ENCODE results near the gene GUCY2F.

The GUCY2F gene

DNA sequence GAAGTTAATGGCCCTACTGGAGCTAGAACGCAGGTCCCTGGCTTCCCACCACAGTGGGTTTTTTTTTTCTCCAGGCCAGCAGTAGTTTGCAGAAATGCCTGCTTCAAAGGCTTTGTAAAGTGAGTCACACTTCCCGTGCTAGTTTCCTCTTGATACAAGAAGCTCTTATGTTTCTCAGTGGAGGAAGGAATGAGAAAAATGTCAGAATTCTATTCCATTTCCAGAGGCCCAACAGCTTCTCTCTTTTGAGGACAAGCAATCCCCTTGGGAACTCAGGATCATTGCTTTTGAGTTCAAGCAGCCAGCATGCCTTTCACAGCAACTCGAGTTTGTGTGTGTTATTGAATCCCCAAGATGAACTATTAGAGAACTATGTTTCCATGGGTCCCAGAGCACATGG is 134.3 kb downstream of the GUCY2F start:
- no peak for DNase-seq (ENCODE audit: low spot score)
- TF ChIP-seq, protein P1, sequence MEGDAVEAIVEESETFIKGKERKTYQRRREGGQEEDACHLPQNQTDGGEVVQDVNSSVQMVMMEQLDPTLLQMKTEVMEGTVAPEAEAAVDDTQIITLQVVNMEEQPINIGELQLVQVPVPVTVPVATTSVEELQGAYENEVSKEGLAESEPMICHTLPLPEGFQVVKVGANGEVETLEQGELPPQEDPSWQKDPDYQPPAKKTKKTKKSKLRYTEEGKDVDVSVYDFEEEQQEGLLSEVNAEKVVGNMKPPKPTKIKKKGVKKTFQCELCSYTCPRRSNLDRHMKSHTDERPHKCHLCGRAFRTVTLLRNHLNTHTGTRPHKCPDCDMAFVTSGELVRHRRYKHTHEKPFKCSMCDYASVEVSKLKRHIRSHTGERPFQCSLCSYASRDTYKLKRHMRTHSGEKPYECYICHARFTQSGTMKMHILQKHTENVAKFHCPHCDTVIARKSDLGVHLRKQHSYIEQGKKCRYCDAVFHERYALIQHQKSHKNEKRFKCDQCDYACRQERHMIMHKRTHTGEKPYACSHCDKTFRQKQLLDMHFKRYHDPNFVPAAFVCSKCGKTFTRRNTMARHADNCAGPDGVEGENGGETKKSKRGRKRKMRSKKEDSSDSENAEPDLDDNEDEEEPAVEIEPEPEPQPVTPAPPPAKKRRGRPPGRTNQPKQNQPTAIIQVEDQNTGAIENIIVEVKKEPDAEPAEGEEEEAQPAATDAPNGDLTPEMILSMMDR (IDR thresholded peaks at IDR 0.05; ENCODE audit: borderline replicate concordance, control extremely low read depth, extremely low read depth, insufficient read depth, missing control alignments): no peak
- in situ Hi-C loops (cut with MboI; ENCODE audit: low sequenced_read_pairs, unreplicated experiment): no loop called here

DNA sequence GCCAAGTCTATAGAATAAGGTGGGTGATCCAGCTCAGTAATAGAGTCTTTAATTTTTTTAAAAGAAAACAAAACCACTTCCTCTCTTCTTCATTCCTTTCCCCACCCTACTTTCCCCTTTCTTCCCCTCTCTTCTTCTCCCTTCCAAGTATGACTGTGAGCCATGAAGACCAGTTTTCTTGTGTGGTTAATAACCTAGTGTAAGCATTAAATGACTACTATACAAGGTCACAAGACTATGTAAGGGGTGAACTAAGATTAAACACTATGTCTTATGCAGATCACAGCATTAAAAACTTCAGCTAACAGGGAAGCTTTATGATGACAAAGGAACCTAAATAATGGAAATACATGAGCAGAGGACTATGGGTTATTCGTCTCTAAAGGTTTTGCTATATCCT is 135.4 kb downstream of the GUCY2F start:
- in situ Hi-C loops (cut with MboI; ENCODE audit: low sequenced_read_pairs, unreplicated experiment): no loop called here
- no peak for DNase-seq (ENCODE audit: low spot score)
- TF ChIP-seq, protein P1 (IDR thresholded peaks at IDR 0.05; ENCODE audit: borderline replicate concordance, control extremely low read depth, extremely low read depth, insufficient read depth, missing control alignments): no peak

DNA sequence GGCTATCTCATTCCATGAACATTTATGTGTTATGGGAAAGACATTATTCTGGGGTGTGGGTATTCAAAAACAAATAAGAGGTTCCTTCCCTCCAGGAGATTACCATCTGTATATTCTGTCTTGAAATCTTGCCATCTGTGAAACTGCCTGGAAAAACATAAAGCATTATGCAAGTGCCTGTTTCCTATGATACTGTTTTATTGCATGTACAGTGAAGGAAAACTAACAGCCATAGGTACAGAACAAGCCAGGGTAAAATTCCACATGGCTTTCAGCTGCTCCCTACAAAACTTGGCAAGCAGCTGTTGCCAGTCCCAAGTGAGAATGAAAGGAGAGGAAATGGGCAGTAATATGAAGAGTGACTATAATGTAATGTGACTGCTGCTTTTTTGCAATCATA is 136.0 kb downstream of the GUCY2F start:
- DNase-seq (ENCODE audit: low spot score): no peak
- TF ChIP-seq, protein P1 (IDR thresholded peaks at IDR 0.05; ENCODE audit: borderline replicate concordance, control extremely low read depth, extremely low read depth, insufficient read depth, missing control alignments): no peak
- in situ Hi-C loops (cut with MboI; ENCODE audit: low sequenced_read_pairs, unreplicated experiment): no loop called here

DNA sequence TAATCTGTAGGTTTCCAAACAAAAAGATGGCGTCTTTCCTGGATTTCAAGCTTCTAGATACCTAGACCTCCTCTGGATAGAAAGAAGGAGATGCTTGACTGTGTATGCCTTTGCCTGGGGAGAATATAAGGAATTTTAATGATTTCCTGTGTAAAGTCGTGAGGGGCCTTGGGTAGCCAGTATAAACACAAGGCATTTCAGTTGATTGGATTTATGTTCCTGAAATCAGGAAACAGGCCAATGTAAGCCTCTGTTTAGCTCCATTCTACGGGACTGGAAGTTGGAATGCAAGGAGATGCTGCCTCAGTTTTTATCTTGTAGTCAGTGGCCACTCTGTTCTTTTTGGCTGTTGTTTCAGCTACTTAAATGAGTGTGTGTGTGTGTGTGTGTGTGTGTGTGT is 137.2 kb downstream of the GUCY2F start:
- in situ Hi-C loops (cut with MboI; ENCODE audit: low sequenced_read_pairs, unreplicated experiment): no loop called here
- TF ChIP-seq, protein P1 (IDR thresholded peaks at IDR 0.05; ENCODE audit: borderline replicate concordance, control extremely low read depth, extremely low read depth, insufficient read depth, missing control alignments): no peak
- no peak for DNase-seq (ENCODE audit: low spot score)

DNA sequence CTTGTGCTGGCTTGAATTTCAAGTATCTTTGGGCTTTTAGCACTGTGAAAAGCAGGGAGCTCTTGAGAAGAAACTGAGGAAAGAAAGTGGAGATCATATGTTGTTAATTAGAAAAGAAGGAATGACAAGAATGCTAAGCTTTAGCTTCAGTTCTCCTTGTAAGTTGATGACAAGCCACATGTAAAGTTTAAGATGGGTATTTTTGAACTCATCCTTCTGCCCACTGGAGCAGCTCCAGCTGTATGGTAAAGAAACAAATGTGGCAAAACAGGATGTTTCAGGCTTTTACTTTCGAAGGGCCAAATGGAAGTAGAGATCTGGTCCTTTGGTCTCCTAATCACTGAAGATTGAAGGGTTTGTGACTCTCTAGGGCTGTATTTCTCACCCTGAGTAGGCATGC is 137.8 kb downstream of the GUCY2F start:
- no peak for DNase-seq (ENCODE audit: low spot score)
- TF ChIP-seq, protein P1 (IDR thresholded peaks at IDR 0.05; ENCODE audit: borderline replicate concordance, control extremely low read depth, extremely low read depth, insufficient read depth, missing control alignments): no peak
- in situ Hi-C loops (cut with MboI; ENCODE audit: low sequenced_read_pairs, unreplicated experiment): no loop called here

DNA sequence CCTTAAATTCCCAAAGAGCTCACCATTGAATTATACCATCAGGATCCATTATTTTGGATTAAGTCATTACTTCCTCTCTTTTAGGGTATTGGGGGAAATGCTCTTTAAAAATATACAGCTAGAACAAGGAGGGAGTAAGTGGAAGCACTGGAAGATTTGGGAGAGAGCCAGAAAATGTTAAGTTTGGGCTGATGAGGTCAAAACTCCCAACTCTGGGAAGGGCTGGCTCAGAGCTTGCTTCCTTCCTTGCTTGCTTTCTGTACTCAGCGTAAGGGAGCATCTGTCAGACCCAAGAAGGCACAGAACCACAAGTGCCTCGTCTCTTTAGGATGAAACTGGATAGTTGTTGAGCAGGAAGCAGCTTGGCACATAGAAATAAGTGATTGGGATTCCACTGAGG is 138.2 kb downstream of the GUCY2F start:
- TF ChIP-seq, protein P1 (IDR thresholded peaks at IDR 0.05; ENCODE audit: borderline replicate concordance, control extremely low read depth, extremely low read depth, insufficient read depth, missing control alignments): no peak
- in situ Hi-C loops (cut with MboI; ENCODE audit: low sequenced_read_pairs, unreplicated experiment): no loop called here

DNA sequence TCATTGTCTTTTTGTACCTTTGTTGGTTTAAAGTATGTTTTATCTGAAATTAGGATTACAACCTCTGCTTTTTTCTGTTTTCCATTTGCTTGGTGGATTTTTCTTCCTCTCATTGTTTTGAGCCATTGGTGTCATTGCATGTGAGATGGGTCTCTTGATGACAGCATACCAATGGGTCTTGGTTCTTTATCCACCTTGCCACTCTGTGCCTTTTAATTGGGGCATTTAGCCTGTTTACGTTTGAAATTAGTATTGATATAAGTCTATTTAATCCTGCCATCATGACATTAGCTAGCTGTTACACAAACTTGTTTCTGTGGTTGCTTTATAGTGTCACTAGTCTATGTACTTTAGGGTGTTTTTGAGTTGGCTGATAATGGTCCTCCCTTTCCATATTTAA is 145.7 kb downstream of the GUCY2F start:
- TF ChIP-seq, protein P1 (IDR thresholded peaks at IDR 0.05; ENCODE audit: borderline replicate concordance, control extremely low read depth, extremely low read depth, insufficient read depth, missing control alignments): no peak
- in situ Hi-C loops (cut with MboI; ENCODE audit: low sequenced_read_pairs, unreplicated experiment): no loop called here

More for the DNA sequence above, 138.2 kb downstream of the GUCY2F start:
- DNase-seq (ENCODE audit: low spot score): no peak

More for the DNA sequence above, 145.7 kb downstream of the GUCY2F start:
- no peak for DNase-seq (ENCODE audit: low spot score)

Measured in GM13976 (cell line).